PC-9 (cell line): ENCODE measurements around the gene CFAP77. TPM values are rescaled to one million over a fixed set of nuclear protein-coding genes. Genes with fewer than 3 reads are reported as not detected.

Source experiments
- BruUV-seq: library from RNA; stranded (reverse); fragments of 400-500 nt; replicated peaks from 2 replicates; lab custom pipeline; 2021; lab: Mats Ljungman, UMichigan
- CTCF ChIA-PET: fragments of 300-600 bp; sonication (Branson Sonifier 250); formaldehyde crosslinking; loops from one replicate; lab custom pipeline; 2022; ENCODE audit warnings: antibody characterized with exemption; lab: Charles Lee
- POLR2A ChIA-PET: fragments of 300-600 bp; sonication (Branson Sonifier 250); formaldehyde crosslinking; loops from one replicate; lab custom pipeline; 2022; ENCODE audit warnings: antibody characterized with exemption; ENCODE audit not compliant: unreplicated experiment; lab: Charles Lee
- DNase-seq, 2 experiments: peaks; one replicate each; pipeline versions ENCODE4 v3.0.0 to v3.0.0-alpha.2; 2015 to 2022; ENCODE audit warnings: mixed read lengths in 1 of 2
- H2AFZ ChIP-seq: fragments of 200-600 bp; sonication (generic); 2 replicates; pipeline ENCODE4 v1.8.1; 2017; ENCODE audit warnings: antibody characterized with exemption
- H3F3A ChIP-seq: fragments of 200-600 bp; sonication (generic); 2 replicates; pipeline ENCODE4 v1.8.1; 2017; ENCODE audit warnings: antibody characterized with exemption, mild to moderate bottlenecking, low read depth; ENCODE audit not compliant: insufficient read depth
- H3K27ac ChIP-seq: fragments of 200-600 bp; sonication (generic); 2 replicates; pipeline ENCODE4 v1.6.1; 2016; ENCODE audit warnings: mixed run types
- H3K27me3 ChIP-seq: fragments of 200-600 bp; sonication (generic); 2 replicates; pipeline ENCODE4 v1.6.1; 2016; ENCODE audit warnings: low read depth, mixed run types; ENCODE audit not compliant: insufficient read depth
- H3K36me3 ChIP-seq: fragments of 200-600 bp; sonication (generic); 2 replicates; pipeline ENCODE4 v1.6.1; 2016; ENCODE audit warnings: low read depth, mixed run types
- H3K4me1 ChIP-seq: fragments of 200-600 bp; sonication (generic); replicated peaks from 2 replicates; pipeline ENCODE4 v1.6.1; 2016; ENCODE audit warnings: mixed run types; ENCODE audit not compliant: insufficient read depth
- H3K4me2 ChIP-seq: fragments of 200-600 bp; sonication (generic); 2 replicates; pipeline ENCODE4 v1.6.1; 2017; ENCODE audit warnings: mixed run types
- H3K4me3 ChIP-seq: fragments of 200-600 bp; sonication (generic); 2 replicates; pipeline ENCODE4 v1.6.1; 2016; ENCODE audit warnings: mixed run types
- H3K79me2 ChIP-seq: fragments of 200-600 bp; sonication (generic); 2 replicates; pipeline ENCODE4 v1.6.1; 2017; ENCODE audit warnings: low read depth, mixed run types
- H3K9me2 ChIP-seq: fragments of 200-600 bp; sonication (generic); 2 replicates; pipeline ENCODE4 v1.8.1; 2017; ENCODE audit warnings: mild to moderate bottlenecking; ENCODE audit not compliant: insufficient read depth
- H3K9me3 ChIP-seq: fragments of 200-600 bp; sonication (generic); 2 replicates; pipeline ENCODE4 v1.8.1; 2016; ENCODE audit warnings: low read depth; ENCODE audit not compliant: insufficient read depth
- H4K20me1 ChIP-seq: fragments of 200-600 bp; sonication (generic); 2 replicates; pipeline ENCODE4 v1.8.1; 2017; ENCODE audit not compliant: insufficient read depth
- EZH2 ChIP-seq: fragments of 200-600 bp; sonication (generic); IDR thresholded peaks from 2 replicates; pipeline ENCODE4 v1.8.0; 2017; ENCODE audit warnings: antibody characterized with exemption, low read depth
- intact Hi-C: fragments of 100-400 bp; cut with micrococcal nuclease; formaldehyde crosslinking; loops from one replicate; pipeline ENCODE4 v1.10.0; 2022; ENCODE audit not compliant: unreplicated experiment
- total RNA-seq: library from RNA; stranded (reverse); gene quantifications from 2 replicates; pipeline ENCODE4 v1.2.3, GENCODE V29; 2021
- TF ChIP-seq, protein P1 (sequence below): fragments of 200-600 bp; sonication (generic); conservative IDR thresholded peaks from 2 replicates; pipeline ENCODE4 v1.6.1; 2017; ENCODE audit warnings: mixed run types, antibody characterized with exemption, mild to moderate bottlenecking, moderate library complexity

The CFAP77 gene
- total RNA-seq, 1 experiment from 2014 or later, result not detected

DNA sequence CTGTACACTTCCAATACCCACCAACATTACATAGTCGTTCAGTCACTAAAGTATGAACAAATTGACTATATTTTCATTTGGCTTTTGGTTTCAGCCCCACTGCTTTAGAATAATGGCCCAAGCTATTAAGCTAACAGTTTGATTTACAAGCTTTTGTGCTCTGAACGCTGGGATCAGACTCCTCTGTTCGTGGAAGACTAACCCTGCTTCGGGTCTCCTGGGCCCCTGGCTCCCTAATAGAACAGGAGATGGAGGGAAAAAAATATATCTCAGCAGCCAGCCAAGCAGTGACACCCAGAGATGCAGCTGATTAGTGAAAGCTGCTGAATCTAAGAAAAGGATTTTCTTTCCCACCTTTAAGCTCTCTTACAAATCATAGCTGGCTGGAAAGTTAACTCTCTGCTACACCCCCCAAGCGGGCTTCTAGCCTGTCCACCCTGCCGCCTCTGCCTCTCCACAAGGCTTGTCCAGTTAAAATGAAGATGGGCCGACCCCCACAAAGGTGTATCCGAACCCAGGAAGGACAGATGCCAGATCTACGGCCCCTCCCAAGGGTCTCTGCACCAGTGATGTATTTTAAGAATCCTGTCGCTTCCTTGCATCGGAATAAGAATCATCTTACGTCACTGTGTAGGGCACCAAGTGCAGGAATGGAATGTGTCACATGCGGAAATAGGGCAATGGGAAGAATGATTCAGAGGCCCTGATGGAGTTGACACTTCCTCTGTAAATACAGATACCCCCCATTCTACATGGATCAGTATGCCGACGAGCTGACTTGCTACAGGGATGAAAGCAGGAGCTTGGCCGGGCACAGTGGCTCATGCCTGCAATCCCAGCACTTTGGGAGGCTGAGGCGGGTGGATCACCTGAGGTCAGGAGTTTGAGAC is 139.0 kb downstream of the CFAP77 start:
- Histone ChIP-seq H3K9me3 (no peaks in the 10 kb centered on the region), H3K9me2 (no peaks in the 10 kb centered on the region), H3K4me2 (no peak overlapping the region), H3K79me2 (no peaks in the 10 kb centered on the region), H3K4me1 (0 out of 2 replicates have a peak, but pooled peaks cover 5% of the 10 kb centered on the region), H3K36me3 (no peaks in the 10 kb centered on the region), H3F3A (no peaks in the 10 kb centered on the region), H4K20me1 (no peaks in the 10 kb centered on the region), H3K4me3 (no peak overlapping the region), H3K27me3 (peaks cover 91% of the 10 kb centered on the region), H3K27ac (no peak overlapping the region), H2AFZ (no peak overlapping the region)
- CTCF ChIA-PET, result no interaction called here
- peak in 1 of 2 experiments; percentile 72 for DNase-seq
- POLR2A ChIA-PET, result no interaction called here
- BruUV-seq, result no TSS peak
- TF ChIP-seq, protein P1, sequence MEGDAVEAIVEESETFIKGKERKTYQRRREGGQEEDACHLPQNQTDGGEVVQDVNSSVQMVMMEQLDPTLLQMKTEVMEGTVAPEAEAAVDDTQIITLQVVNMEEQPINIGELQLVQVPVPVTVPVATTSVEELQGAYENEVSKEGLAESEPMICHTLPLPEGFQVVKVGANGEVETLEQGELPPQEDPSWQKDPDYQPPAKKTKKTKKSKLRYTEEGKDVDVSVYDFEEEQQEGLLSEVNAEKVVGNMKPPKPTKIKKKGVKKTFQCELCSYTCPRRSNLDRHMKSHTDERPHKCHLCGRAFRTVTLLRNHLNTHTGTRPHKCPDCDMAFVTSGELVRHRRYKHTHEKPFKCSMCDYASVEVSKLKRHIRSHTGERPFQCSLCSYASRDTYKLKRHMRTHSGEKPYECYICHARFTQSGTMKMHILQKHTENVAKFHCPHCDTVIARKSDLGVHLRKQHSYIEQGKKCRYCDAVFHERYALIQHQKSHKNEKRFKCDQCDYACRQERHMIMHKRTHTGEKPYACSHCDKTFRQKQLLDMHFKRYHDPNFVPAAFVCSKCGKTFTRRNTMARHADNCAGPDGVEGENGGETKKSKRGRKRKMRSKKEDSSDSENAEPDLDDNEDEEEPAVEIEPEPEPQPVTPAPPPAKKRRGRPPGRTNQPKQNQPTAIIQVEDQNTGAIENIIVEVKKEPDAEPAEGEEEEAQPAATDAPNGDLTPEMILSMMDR, result no peak
- intact Hi-C loops, result no loop called here

DNA sequence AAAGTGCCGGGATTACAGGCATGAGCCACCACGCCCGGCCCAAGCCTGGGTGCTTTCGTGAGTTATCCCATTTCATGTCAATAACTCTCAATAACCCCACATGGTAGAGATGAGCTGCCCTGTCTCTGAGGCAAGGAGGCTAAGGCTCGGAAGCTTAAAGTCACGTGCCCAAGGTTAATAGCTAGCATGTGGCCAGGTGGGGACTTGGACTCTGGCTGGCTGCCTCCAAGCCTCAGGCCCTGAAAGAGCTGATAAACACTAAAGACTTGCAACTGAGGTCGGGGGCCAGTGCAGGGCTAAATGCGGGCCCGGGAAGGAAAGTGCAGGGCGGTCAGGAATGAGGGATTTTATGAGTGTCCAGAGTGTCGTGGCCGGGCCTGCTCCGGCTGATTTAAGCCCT is 141.5 kb downstream of the CFAP77 start:
- DNase-seq, result no peak
- intact Hi-C loops, result no loop called here
- no peaks in the 10 kb centered on the region for H3F3A ChIP-seq
- ChIA-PET CTCF (interaction anchor here (0.7 kb wide), 1 partner anchor 292 kb away, joined by 4 read pairs; no protein-coding TSS in a partner anchor), POLR2A (no interaction called here)
- no peak overlapping the region for H2AFZ ChIP-seq
- TF ChIP-seq, protein P1, result no peak
- TF ChIP-seq EZH2, result no peak
- 0 out of 2 replicates have a peak, but pooled peaks cover 5% of the 10 kb centered on the region for H3K4me1 ChIP-seq
- no peak overlapping the region for H3K27ac ChIP-seq
- no peaks in the 10 kb centered on the region for H3K79me2 ChIP-seq
- H3K9me2 ChIP-seq, result no peaks in the 10 kb centered on the region
- H3K4me3 ChIP-seq, result no peak overlapping the region
- BruUV-seq, result no TSS peak
- H3K9me3 ChIP-seq, result no peaks in the 10 kb centered on the region
- H3K27me3 ChIP-seq, result peaks cover 93% of the 10 kb centered on the region
- H4K20me1 ChIP-seq, result no peaks in the 10 kb centered on the region
- H3K4me2 ChIP-seq, result no peak overlapping the region
- H3K36me3 ChIP-seq, result no peaks in the 10 kb centered on the region

DNA sequence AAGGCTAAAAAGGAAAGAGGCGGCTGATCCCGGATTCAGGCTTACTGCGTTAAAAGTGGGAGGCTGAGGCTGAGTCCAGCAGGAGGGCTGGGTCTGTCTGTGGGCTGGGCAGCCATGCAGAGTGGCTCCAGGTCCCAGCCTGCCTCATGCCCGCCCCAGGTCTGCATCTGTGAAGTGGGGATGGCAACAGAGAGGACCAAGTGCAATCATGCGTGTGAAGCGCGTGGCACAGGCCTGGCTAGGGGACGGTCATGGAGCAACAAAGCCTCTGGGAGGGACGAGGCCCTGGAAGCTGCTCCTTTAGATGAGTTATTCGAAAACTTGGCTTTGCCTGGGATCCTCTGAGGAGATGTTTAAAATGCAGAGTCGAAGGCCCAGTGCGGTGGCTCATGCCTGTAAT is 142.0 kb downstream of the CFAP77 start:
- CTCF ChIA-PET, result no interaction called here
- no TSS peak for BruUV-seq
- intact Hi-C loops, result no loop called here
- H3K4me2 ChIP-seq, result no peak overlapping the region
- H4K20me1 ChIP-seq, result no peaks in the 10 kb centered on the region
- DNase-seq, result no peak
- POLR2A ChIA-PET, result no interaction called here
- H3K36me3 ChIP-seq, result no peaks in the 10 kb centered on the region
- peaks cover 93% of the 10 kb centered on the region for H3K27me3 ChIP-seq
- H3K9me2 ChIP-seq, result no peaks in the 10 kb centered on the region
- no peaks in the 10 kb centered on the region for H3K79me2 ChIP-seq
- H3K4me3 ChIP-seq, result no peak overlapping the region
- TF ChIP-seq, protein P1, result no peak
- no peak for TF ChIP-seq EZH2
- H2AFZ ChIP-seq, result no peak overlapping the region
- no peaks in the 10 kb centered on the region for H3K9me3 ChIP-seq
- no peaks in the 10 kb centered on the region for H3F3A ChIP-seq
- H3K4me1 ChIP-seq, result 0 out of 2 replicates have a peak, but pooled peaks cover 5% of the 10 kb centered on the region
- no peak overlapping the region for H3K27ac ChIP-seq
